Amygdala (tissue), 56 donors: ENCODE data around the gene ZSWIM6.

Experiments
- DNase-seq, 56 donors: peaks; one replicate each; lab custom pipeline; 2025; lab: John Stamatoyannopoulos, UW

Gene ZSWIM6

GRCh38 chr5:61306531-61307131 is 25.4 kb upstream of the ZSWIM6 start:
- no peak for DNase-seq

DNA sequence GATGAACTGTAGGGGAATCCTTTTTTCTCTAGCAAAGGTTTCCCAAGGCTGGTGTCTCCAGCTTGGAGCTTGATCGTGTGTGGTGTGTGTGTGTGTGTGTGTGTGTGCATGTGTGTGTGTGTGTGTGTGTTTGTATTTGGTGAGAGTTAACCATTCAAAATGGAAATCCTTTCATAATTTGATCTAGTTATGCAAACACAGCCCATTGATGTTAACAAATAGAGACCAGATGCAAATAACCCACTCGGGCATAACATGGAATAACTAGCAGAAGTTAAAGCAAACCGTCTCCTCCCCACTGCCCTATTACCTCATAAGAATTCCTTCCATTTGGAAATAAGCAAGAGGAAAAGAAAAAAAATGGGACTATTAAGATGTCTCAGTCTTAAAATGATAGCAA is 24.9 kb upstream of the ZSWIM6 start:
- DNase-seq = no peak

DNA sequence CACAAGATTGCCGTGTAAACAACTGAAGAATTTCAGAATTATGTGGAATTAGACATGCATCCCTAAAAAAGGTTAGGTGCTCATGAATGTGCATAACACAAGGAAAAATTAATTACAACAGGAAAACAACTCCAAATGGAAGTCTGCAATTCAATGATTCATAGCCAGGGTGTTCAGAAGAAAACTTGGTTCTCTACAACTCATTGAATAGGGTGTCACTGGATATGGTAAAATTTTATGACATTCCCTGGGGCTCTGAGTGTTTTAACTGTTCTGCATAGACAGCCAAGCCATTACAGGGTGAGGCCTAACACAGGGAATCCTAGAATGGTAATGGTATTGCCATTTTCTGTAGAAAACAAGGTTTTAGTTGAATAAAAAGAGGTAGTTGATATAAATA is 24.4 kb upstream of the ZSWIM6 start:
- DNase-seq = no peak

DNA sequence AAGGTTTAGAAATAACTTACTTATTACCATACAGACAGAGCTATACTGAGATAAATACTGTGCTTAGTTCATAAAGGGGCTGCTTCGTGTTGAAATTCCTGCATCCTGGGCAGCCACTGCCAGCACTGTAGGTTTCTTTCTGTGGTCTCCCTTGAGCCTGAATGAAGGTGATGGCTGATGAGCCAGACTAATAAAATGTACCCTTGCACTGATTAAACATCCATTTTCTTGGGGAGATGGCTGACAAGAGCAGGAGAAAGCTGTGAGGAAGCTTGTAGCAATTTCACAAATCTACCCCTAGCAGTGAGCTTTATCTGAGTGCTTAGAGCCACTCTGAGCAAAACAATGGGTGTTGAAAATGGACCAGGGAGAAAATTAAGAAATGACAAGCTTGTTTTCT is 23.3 kb upstream of the ZSWIM6 start:
- DNase-seq = no peak

DNA sequence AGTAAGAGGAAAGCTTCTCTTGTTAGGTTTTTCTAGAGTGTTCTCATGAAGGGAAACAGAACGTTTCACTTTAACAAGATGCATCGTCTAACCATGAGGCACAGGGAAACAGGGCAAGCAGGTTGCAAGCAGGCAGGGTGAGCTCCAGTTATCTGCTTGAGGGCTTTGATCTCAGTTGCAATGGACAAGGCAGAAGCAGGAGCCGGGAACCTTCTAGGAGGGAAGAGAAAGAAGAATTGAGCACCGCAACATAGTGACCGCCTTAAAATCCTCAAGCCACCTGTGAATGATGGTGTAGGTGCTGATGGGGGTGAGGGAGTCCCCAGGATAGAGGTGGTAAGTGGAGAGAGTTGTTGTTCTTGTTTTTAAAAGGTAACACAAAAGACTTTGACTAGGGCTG is 22.9 kb upstream of the ZSWIM6 start:
- no peak for DNase-seq

GRCh38 chr5:61311056-61311610 is 20.9 kb upstream of the ZSWIM6 start:
- no peak for DNase-seq

GRCh38 chr5:61311836-61312808 is 19.9 kb upstream of the ZSWIM6 start:
- no peak for DNase-seq

DNA sequence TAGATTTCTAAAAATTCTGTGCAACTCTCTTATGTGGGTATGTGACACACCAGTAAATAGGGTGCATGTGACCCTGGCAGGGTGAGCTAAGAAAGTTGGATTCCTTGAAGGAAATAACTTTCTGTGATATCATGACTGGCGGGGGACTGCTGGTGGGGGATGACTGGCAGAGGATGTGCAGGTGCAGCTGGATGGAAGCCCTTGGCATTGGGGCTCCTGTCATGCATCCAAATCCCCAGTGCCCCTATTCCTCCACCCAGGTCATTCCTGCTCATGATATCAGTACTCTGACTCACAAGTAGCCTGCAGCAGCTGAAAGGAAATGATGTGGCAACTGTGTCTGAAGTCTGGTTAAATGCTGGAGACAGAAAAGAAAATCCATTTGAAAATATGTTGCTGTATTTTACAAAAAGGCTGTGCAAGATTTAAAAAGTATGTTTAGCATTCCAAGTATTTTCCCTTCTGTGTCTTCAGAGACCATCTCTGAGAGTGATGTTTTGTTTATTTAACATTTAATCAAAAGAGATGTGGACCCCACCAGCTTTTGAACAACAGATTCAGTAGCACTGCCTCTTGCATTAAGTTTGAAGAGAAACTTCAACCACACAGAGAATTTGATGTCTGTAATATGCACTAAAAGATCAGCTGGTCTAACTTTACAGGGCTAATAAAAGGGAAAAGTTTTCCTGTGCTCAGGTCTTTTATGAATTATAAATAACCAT is 17.9 kb upstream of the ZSWIM6 start:
- DNase-seq = no peak

- no peak for DNase-seq
These were observed 13.7 kb upstream of the ZSWIM6 start for GRCh38 chr5:61318376-61318775.

GRCh38 chr5:61319388-61320146 is 12.5 kb upstream of the ZSWIM6 start:
- peak in 1 of 56 donors; percentile 15 for DNase-seq

DNA sequence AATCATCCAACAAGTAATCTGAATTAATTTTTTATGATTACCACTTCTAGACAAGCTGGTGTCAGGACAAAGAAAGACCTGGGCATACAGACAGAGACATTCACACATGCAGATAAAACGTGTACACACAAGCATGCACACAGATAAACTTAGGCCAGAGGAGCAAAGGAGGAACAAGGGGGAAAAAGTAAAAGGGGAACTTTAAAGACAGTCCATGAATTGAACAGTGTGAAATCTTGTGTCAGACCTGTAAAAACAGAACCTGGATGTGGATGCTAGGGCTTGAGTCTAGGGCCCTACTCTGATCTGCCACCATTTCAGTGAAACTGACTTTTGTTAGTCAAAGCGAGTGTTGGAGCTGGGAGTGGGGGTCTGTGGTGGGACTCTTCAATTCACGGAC is 11.2 kb upstream of the ZSWIM6 start:
- DNase-seq = no peak

- no peak for DNase-seq
These were observed 10.4 kb upstream of the ZSWIM6 start for GRCh38 chr5:61321669-61322068.

GRCh38 chr5:61322738-61323725 is 9.0 kb upstream of the ZSWIM6 start:
- peak in 1 of 56 donors; percentile 28 for DNase-seq

DNA sequence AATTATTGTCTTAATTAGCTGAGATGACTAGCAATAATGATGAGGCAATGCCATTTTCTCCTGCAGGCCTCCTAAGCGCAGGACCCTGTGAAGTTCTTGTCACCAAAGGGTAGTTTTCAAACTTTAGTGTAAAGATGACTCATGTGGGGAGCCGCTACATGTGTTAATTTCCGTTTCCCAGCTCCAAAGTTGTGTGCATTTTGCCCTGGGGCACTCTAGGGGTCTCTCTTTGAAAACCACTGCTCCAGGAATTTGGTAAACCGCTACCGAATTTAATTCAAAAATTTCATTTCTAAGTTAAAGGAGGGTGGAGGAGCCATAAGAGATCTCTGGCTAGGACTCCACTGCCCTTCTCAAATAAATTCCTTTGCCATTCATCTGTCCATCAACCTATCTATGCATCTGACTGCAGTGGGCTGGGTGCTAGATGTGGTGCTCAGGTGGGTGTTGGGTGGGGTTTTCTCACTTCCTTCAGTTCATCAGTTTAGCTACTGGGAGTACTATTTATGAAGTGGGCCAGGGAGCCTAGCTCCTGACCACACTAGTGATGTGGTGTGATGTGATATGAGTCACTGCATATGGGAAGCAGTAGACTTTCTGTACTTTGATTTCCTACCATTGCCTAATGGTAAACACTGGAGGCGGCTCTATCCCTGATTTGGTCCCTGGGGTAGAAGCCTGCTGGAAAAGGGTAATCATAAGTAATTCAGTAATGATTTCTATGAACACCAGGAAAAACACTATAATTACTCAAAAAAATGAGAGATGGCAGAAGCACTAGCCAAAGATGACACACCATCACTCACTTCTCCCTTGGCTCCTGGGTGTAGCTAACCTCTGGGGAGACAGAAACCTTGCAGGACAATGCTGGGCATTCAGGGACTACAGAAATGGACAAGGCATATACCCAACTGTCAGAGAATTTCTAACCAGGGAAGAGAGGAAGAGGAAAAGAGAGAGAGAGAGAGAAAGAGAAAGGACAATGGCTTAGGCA is 4.0 kb upstream of the ZSWIM6 start:
- DNase-seq = no peak

DNA sequence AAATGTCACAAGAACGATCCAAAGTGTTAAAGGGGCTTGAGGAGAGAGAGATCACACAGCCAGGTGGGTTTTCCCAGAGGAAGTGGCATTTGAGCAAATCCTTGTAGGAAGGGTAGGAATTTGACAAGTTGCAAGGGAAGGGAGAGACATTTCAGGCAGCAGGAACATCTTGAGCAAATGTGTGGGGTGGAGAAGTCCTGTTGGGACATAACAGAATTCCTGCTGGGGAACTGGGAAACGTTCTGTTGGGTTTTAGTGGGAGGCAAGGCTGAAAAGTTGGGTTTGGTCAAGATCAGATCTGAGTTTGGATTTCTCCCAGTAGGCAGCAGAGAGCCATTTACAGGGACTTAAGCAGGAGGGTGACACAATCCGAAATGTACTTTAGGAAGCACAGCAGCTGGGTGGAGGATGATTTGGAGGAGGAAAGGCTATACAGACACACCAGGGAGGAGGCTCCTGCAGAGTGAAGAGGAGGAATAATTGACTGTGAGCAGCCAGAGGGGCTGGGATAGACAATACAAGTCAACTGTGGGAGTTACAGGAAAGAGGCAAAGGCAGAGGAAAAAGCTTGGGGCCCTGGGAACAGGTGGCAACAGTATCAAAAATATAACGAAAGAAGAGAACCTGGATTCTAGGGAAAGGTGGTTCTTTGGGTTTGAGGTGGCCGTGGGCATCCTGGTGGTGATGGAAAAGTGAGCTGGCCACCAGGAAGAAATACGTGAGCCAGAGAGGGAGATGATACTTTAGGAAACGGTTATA is 3.1 kb upstream of the ZSWIM6 start:
- DNase-seq = no peak

DNA sequence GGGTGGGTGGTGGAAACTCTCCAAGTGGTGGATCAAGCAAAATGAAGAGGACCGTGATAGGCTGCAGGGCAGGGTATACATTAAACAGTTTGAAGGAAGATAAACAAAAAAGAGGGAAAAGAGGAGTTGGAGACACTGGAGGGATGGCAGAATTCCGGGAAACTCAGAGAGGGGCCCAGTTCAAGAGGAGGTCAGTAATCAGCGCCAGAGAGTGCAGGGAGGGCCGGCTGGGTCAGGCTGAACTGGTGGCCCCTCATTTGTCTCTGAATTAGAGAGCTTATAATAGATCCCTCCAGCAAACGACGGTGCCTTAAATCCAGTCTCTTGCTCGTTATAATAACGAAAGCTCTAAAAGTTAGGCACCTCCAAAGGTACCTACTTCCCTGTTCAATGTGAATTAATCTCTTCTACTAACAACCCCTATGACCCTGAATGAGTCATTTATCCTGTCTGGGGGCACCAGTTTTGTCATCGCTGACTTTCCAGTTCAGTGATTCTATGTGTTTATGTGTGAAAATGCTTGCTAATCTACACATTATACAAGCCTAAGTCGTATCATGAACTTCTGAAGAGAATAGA is 2.4 kb upstream of the ZSWIM6 start:
- no peak for DNase-seq
